GM18951 (cell line): ENCODE data around the gene ZFPM1.
"Not testable (repeated sequence)": the region's sequence is repeated elsewhere in the genome, so short reads cannot be mapped to it uniquely, and the experiment has no call there.

Experiments used
- POLR2A ChIP-seq: IDR thresholded peaks from 4 replicates; pipeline ENCODE4 v1.6.1; 2011; ENCODE audit warnings: mild to moderate bottlenecking; ENCODE audit not compliant: insufficient read length, insufficient read depth; ENCODE audit errors: extremely low read depth
- in situ Hi-C: fragments of 300-500 bp; cut with MboI; formaldehyde crosslinking; loops from one replicate; pipeline ENCODE4 v1.12.0; 2022; ENCODE audit warnings: low sequenced_read_pairs, mixed read lengths, inconsistent platforms; ENCODE audit not compliant: unreplicated experiment

Gene ZFPM1

GRCh38 chr16:88482630-88483391 lies 29.7 kb downstream of the ZFPM1 start:
- in situ Hi-C loops, result no loop called here

GRCh38 chr16:88483392-88483641 lies 30.2 kb downstream of the ZFPM1 start:
- no peak for TF ChIP-seq POLR2A
- in situ Hi-C loops, result no loop called here

More at GRCh38 chr16:88482630-88483391, 29.7 kb downstream of the ZFPM1 start:
- TF ChIP-seq POLR2A, result no peak

GRCh38 chr16:88484505-88485365 lies 31.7 kb downstream of the ZFPM1 start:
- TF ChIP-seq POLR2A, result no peak
- in situ Hi-C loops, result no loop called here

GRCh38 chr16:88485366-88485741 lies 32.3 kb downstream of the ZFPM1 start:
- in situ Hi-C loops, result not testable (repeated sequence)

GRCh38 chr16:88486398-88487123 lies 33.5 kb downstream of the ZFPM1 start:
- in situ Hi-C loops, result no loop called here
- no peak for TF ChIP-seq POLR2A

- in situ Hi-C loops, result no loop called here
Observed at GRCh38 chr16:88487124-88487432, 34.0 kb downstream of the ZFPM1 start.

GRCh38 chr16:88487920-88488851 lies 35.1 kb downstream of the ZFPM1 start:
- in situ Hi-C loops, result no loop called here
- no peak for TF ChIP-seq POLR2A

More at GRCh38 chr16:88487124-88487432, 34.0 kb downstream of the ZFPM1 start:
- no peak for TF ChIP-seq POLR2A

GRCh38 chr16:88489163-88489741 lies 36.2 kb downstream of the ZFPM1 start:
- no peak for TF ChIP-seq POLR2A
- in situ Hi-C loops, result no loop called here

- no peak for TF ChIP-seq POLR2A
- in situ Hi-C loops, result no loop called here
Observed at GRCh38 chr16:88491001-88491559, 38.0 kb downstream of the ZFPM1 start.

- in situ Hi-C loops, result no loop called here
- TF ChIP-seq POLR2A, result no peak
Observed at GRCh38 chr16:88491560-88492310, 38.7 kb downstream of the ZFPM1 start.

- in situ Hi-C loops, result no loop called here
- no peak for TF ChIP-seq POLR2A
Observed at GRCh38 chr16:88493879-88494278, 40.8 kb downstream of the ZFPM1 start.

GRCh38 chr16:88494335-88495154 lies 41.5 kb downstream of the ZFPM1 start:
- no peak for TF ChIP-seq POLR2A
- in situ Hi-C loops, result no loop called here
